GM21447 (cell line): Measurements from ENCODE around the gene PNPLA7.
"Not testable (repeated sequence)": the region's sequence is repeated elsewhere in the genome, so short reads cannot be mapped to it uniquely, and the experiment has no call there.

Experiments
- ATAC-seq: cut with Tn5 transposase; IDR thresholded peaks from one replicate; pipeline ENCODE4 v1.9.1; 2021; ENCODE audit not compliant: unreplicated experiment

Gene PNPLA7

GRCh38 chr9:137575716-137576411, 25.7 kb upstream of the PNPLA7 start:
- no peak for ATAC-seq

- ATAC-seq: no peak
Measured at GRCh38 chr9:137575364-137575715, 25.1 kb upstream of the PNPLA7 start.

GRCh38 chr9:137574192-137574591, 24.0 kb upstream of the PNPLA7 start:
- ATAC-seq: no peak

GRCh38 chr9:137570566-137570965, 20.4 kb upstream of the PNPLA7 start:
- no peak for ATAC-seq

- ATAC-seq: no peak
Measured at GRCh38 chr9:137569609-137570203, 19.5 kb upstream of the PNPLA7 start.

GRCh38 chr9:137568445-137568844, 18.2 kb upstream of the PNPLA7 start:
- not testable (repeated sequence) for ATAC-seq

- ATAC-seq: no peak
Measured at GRCh38 chr9:137564817-137565411, 14.7 kb upstream of the PNPLA7 start.

- no peak for ATAC-seq
Measured at GRCh38 chr9:137564134-137564533, 13.9 kb upstream of the PNPLA7 start.

- ATAC-seq: no peak
Measured at GRCh38 chr9:137558127-137558526, 7.9 kb upstream of the PNPLA7 start.

- no peak for ATAC-seq
Measured at GRCh38 chr9:137556069-137556838, 6.1 kb upstream of the PNPLA7 start.

- no peak for ATAC-seq
Measured at GRCh38 chr9:137555179-137555578, 5.0 kb upstream of the PNPLA7 start.

- ATAC-seq: no peak
Measured at GRCh38 chr9:137554349-137554748, 4.1 kb upstream of the PNPLA7 start.

- ATAC-seq: not testable (repeated sequence)
Measured at GRCh38 chr9:137553654-137554053, 3.5 kb upstream of the PNPLA7 start.

GRCh38 chr9:137552022-137552768, 2.0 kb upstream of the PNPLA7 start:
- ATAC-seq: peak; percentile 20

GRCh38 chr9:137551264-137552021, 1.2 kb upstream of the PNPLA7 start, which contains the start of gene MRPL41:
Gene MRPL41 (plus strand): TSS chr9:137551879. CDS start chr9:137552082, 203 bp downstream.
- ATAC-seq: peak; percentile 72

GRCh38 chr9:137550958-137551263, 709 bp upstream of the PNPLA7 start:
- peak; percentile 4 for ATAC-seq

GRCh38 chr9:137547687-137548543, 2.3 kb downstream of the PNPLA7 start:
- ATAC-seq: no peak

- ATAC-seq: no peak
Measured at GRCh38 chr9:137545123-137545522, 5.1 kb downstream of the PNPLA7 start.

- no peak for ATAC-seq
Measured at GRCh38 chr9:137544176-137544760, 5.9 kb downstream of the PNPLA7 start.
